H7 (cell line): ENCODE results near the gene NUP54. TPM values are rescaled to one million over a fixed set of nuclear protein-coding genes. Genes with fewer than 3 reads are reported as not detected.
A peak's percentile ranks its signal among the peaks of the same experiment; 100 is the strongest.

Source experiments
- DNase-seq: peaks from one replicate; pipeline ENCODE4 v3.0.0; 2012
- H3K27me3 ChIP-seq: 2 replicates; pipeline ENCODE4 v1.6.0; 2011; ENCODE audit warnings: mild to moderate bottlenecking, low read length; ENCODE audit not compliant: control insufficient read depth, insufficient read depth
- H3K36me3 ChIP-seq: replicated peaks from 2 replicates; pipeline ENCODE4 v1.5.1; 2011; ENCODE audit warnings: low read length; ENCODE audit not compliant: control insufficient read depth, insufficient read depth
- H3K4me3 ChIP-seq: 2 replicates; pipeline ENCODE4 v1.5.1; 2011; ENCODE audit warnings: low read depth, mild to moderate bottlenecking, control low read depth, low read length, moderate library complexity; ENCODE audit not compliant: insufficient read depth
- total RNA-seq: library from RNA; depleted of rRNA; stranded (reverse); fragments of >200 nt; shearing (Covaris generic); gene quantifications from 2 replicates; pipeline ENCODE4 v1.2.3, GENCODE V29; 2014

The NUP54 gene
- total RNA-seq, 1 experiment from 2014 or later = 102 TPM

- H3K36me3 ChIP-seq = no peaks in the 10 kb centered on the region
- peaks cover 2% of the 10 kb centered on the region for H3K27me3 ChIP-seq
- DNase-seq = peak; percentile 25
- no peak overlapping the region for H3K4me3 ChIP-seq
Measured at GRCh38 chr4:76108467-76109181, 39.6 kb downstream of the NUP54 start.

DNA sequence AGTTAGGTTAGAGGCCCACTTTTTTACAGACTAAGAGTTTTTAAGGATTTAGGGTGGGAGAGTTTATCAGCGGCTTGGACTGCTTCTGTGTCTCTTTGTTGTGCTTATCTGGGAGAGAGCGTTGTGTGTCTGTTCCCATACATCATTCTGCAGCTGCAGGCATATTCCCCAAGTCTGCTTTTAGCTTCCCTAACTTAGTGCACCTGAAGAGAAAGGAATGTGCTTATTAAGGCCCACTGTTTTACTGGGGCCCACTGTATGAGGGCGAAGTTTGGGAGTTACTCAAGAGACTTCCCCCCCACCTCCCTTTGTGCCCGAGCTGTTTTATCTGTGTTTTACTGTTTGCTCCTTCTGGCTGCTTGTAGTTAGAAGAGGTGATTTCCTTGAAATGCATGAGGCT lies 41.8 kb downstream of the NUP54 start:
- H3K4me3 ChIP-seq = no peak overlapping the region
- DNase-seq = no peak
- no peaks in the 10 kb centered on the region for H3K36me3 ChIP-seq
- peaks cover 2% of the 10 kb centered on the region for H3K27me3 ChIP-seq

- no peak for DNase-seq
- no peak overlapping the region for H3K4me3 ChIP-seq
- H3K27me3 ChIP-seq = peaks cover 2% of the 10 kb centered on the region
- H3K36me3 ChIP-seq = no peaks in the 10 kb centered on the region
Measured at GRCh38 chr4:76105652-76106051, 42.5 kb downstream of the NUP54 start.

DNA sequence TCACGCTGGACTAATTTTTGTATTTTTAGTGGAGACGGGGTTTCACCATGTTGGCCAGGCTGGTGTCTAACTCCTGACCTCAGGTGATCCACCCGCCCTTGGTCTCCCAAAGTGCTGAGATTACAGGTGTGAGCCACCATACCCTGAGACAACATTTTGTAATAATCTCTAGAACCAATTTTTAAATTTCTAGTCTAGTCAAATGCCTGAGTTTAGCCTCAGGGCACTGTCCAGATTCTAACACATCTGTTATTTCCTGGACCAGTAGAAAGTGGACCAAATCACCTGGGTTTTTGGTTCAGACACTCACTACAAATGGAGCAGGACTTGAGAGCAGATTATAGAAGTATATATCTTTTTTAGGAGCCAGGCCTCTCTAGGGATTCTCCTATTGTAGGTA lies 52.1 kb downstream of the NUP54 start:
- H3K27me3 ChIP-seq = no peaks in the 10 kb centered on the region

GRCh38 chr4:76095568-76095967 lies 52.6 kb downstream of the NUP54 start:
- Histone ChIP-seq H3K36me3 (no peaks in the 10 kb centered on the region), H3K27me3 (no peaks in the 10 kb centered on the region), H3K4me3 (no peak overlapping the region)
- no peak for DNase-seq

More for the DNA sequence above, 52.1 kb downstream of the NUP54 start:
- H3K4me3 ChIP-seq = no peak overlapping the region
- H3K36me3 ChIP-seq = no peaks in the 10 kb centered on the region
- no peak for DNase-seq

GRCh38 chr4:76091052-76091451 lies 57.1 kb downstream of the NUP54 start:
- no peak for DNase-seq
- H3K4me3 ChIP-seq = no peak overlapping the region
- H3K27me3 ChIP-seq = no peaks in the 10 kb centered on the region
- H3K36me3 ChIP-seq = no peaks in the 10 kb centered on the region

GRCh38 chr4:76090241-76090691 lies 57.9 kb downstream of the NUP54 start:
- H3K4me3 ChIP-seq = no peak overlapping the region
- H3K27me3 ChIP-seq = no peaks in the 10 kb centered on the region
- no peaks in the 10 kb centered on the region for H3K36me3 ChIP-seq
- DNase-seq = no peak

DNA sequence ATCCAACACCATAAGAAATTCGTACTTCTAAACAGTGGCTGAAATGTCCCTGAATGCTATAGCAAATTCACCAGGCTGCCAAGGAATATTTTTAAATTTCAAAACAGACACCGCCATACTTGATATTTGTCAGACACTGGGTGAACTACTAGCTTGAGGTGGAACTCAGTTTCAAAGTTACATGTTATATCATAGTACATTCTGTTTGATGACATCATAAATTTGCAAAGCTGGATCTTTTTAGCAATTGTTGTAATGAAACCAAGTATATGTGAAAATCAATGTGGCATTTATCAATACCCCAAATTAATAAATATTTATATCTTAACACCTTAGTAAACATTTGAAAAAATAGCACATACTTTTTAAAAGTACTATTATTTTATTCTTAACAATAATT lies 59.5 kb downstream of the NUP54 start:
- DNase-seq = no peak
- Histone ChIP-seq H3K27me3 (no peaks in the 10 kb centered on the region), H3K4me3 (no peak overlapping the region), H3K36me3 (no peaks in the 10 kb centered on the region)

GRCh38 chr4:76087007-76087769 lies 61.0 kb downstream of the NUP54 start:
- Histone ChIP-seq H3K36me3 (no peaks in the 10 kb centered on the region), H3K4me3 (no peak overlapping the region), H3K27me3 (no peaks in the 10 kb centered on the region)
- peak; percentile 72 for DNase-seq

- Histone ChIP-seq H3K36me3 (no peaks in the 10 kb centered on the region), H3K27me3 (no peaks in the 10 kb centered on the region), H3K4me3 (no peak overlapping the region)
- no peak for DNase-seq
Measured at GRCh38 chr4:76084542-76084941, 63.7 kb downstream of the NUP54 start.

DNA sequence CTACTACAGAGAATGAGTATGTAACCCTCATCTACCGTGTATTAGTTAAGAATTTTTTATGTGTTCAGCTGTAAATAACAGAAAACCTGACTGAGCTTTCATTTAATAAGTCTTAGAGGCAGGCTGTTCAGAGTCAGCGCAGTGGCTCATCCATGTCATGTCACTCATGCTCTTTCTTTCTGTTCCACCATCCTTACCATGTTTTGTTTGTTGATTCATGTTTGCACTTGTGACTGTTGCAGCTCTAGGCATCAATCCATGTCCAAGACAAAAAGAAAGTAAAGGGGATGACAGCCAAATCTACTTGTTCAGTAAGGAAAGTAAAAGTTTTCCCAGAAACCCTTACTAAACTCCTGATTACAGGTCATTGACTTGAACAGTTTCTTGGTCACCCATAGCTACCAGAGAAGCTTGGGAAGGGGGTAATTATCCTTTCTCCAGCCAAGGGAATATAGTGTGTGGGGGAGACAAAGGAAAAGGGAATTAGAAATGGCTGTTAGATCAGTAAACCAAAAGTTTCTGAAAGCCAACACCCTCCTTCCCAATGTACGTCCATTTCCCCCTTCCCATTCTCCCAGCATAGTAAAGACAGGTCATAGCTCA lies 64.7 kb downstream of the NUP54 start:
- no peak overlapping the region for H3K4me3 ChIP-seq
- H3K36me3 ChIP-seq = no peaks in the 10 kb centered on the region
- no peaks in the 10 kb centered on the region for H3K27me3 ChIP-seq
- DNase-seq = no peak

DNA sequence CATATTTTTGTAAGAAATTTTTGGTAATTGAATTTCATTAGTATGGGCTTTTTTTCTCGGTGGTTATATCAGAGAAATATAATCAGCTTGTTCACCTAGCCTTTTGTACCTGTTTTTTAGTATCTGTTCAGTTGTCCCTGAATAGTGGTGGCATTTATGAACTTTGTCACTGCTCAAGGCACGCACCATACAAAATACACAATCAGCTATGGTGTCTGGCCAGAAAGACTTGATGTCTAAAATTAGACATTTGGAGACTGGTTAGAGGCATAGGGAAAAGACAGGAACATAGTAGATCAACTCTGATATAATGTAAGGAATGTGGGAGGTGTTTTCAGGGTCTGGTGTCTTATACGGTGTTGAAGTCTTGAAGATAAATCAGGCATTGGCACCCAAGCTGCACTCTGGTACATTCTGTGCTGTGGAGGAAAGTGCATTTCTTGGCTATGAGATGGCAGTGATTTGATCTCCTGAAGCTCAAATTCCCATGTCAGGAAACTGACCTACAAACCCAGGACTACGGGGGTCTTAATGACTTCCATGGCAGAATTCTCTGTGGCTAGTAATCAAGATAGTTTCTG lies 70.1 kb downstream of the NUP54 start:
- DNase-seq = no peak
- Histone ChIP-seq H3K27me3 (no peaks in the 10 kb centered on the region), H3K4me3 (no peak overlapping the region), H3K36me3 (no peaks in the 10 kb centered on the region)

DNA sequence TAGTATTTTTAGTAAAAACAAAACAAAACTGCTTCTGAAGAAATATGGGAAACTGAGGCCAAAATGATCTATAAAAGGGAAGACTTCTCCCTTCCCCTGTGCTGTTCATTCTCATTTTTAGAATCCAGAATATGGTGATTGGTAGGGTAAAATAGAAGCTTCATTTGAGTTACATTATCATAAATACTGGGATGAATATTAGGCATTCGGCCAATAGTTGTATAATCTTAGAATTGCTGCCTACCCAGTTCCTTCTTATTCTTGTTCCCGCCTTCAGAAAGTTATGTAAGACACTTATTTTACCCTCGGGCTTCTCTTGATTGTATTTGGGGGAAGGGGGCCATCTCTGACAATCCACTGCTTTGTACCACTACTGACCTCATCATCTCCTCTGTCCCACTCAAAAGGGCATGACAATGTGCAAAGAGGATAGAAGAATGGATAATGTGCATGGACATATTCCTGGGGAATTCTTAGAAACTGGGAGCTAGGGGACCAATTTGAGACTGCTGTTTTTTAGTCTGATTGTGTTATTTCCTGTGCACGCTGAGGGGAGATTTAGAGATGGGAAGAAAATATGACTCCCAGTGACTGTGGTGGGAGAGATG lies 73.1 kb downstream of the NUP54 start:
- DNase-seq = no peak
- Histone ChIP-seq H3K27me3 (no peaks in the 10 kb centered on the region), H3K36me3 (no peaks in the 10 kb centered on the region), H3K4me3 (no peak overlapping the region)

DNA sequence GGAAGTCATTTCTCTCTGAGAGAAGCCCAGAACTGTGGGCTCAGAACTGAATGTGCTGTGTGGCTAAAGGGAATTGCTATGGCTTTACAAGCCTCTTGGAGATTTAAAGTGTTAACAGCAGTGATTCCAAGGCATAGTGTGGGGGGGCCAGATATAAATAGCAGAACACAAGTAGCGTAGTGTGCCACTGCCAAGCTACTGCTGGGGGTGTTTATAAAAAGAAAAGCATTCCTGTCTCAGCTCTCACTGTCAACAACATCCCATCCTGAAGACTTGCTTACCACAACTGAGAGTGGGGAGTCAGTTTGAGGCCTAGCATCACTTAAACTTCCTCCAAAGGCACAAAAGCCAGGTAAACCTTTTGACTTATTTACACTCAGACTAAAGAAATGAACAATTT lies 73.7 kb downstream of the NUP54 start, which contains the start of gene ART3:
Gene ART3 (plus strand): TSS at position 242 of the 400 bp plus-strand sequence. CDS start 1,181 bp downstream, outside the sequence.
- Histone ChIP-seq H3K36me3 (no peaks in the 10 kb centered on the region), H3K4me3 (no peak within 1 kb of the TSS), H3K27me3 (no peaks in the 10 kb centered on the region)
- no peak for DNase-seq
